ENCODE results near the gene DNAJC5. TPM values are rescaled to one million over a fixed set of nuclear protein-coding genes. Genes with fewer than 3 reads are reported as not detected.

DNAJC5 gene
- polyA plus RNA-seq, 1 donor, result 26.4 TPM

DNA sequence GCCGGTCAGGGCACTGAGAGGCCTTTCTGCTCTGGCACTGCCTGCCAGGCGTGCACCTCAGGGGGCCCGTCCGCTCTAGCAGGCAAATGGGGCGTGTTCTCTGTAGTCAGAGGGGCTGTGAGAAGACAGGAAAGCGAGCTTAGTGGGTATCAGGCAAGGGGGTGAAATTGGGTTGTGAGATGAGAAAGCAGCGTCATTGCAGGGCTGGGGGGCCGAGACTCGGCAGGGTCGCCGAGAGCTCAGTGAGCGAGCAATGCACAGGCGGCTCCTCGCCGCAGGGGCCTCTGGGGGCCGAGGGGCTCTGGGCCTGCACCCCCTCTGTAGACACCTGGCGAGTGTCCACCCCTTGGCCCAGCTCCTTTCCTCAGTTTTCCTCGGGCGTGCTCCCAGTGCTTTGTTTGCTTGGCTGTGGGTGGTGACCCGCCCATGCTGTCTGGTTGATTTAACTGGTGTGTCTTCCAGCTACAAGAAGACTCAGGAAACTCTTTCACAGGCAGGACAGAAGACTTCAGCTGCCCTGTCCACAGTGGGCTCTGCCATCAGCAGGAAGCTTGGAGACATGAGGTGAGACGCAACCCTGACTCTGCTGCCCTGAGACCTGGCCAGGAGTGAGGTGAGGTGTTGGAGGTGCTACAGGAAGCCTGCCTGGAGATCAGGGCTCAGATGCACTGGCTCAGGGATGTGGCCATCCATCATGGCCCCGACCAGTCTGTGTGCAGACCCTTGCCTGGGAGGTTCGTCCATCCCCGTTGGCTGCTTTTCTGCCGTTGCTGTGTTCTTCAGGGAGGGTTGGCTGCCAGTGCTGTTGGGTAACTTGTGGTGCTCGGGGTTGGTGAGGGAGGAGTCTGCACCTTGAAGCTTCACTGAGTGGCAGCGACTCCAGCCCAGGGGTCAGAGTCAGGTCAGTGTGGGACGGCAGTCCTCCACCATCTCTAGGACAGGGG lies 12.4 kb upstream of the DNAJC5 start:
- no peak for DNase-seq

DNA sequence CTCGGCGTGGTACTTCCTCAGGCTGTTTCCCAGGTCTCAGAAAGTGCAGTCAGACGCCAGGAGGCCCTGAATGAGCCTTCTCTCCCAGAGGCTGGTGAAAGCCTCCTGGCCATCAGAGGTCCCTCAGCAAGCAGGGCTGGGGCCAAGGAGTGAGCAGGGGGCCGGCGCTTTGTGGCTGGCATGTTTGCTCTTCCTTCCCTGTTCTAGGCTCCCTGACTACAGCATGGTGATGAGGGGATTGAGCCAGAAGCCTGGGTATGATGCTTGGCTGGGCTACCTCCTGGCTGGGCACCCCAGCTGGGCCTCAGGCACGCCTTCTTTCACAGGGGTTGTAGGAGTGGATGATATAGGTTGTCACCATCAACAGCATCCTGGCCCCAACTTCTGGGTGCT lies 11.7 kb upstream of the DNAJC5 start:
- no peak for DNase-seq

DNA sequence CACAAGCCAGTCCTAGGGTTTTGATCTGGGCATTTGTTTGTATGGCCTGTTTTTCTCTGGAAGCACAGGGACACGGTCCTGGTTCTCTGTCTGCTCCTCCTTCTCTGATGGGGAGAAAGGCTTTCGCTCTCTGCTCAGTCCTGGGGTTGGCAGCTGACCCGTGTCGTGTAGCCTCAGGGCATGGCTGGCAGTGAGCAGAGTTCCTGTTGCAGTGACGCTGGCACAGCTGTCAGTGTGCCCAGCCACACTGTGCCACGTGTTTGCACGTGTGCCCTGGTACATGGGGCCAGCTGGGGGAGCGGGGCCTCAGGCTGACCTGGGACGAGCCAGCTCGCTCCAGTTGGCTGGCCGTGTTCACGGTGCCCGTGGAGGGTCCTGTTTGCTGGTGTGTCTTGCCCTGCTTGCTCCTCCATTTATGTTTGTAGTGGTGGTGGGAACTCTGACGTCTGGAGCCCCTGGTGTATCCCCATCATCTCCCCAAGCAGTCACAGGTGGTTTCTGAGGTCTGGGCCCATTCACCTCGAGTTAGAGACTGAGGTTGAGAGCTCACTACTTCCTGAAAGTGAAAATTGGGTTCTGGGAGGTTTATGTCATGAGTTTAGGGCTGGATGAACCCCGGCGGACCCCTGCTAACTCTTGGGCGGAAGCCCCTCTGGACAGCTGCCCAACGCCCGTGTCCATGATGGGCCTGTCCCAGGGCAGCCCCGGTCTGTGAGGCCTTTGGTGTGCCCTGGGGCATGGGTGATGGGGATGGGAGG lies 10.2 kb upstream of the DNAJC5 start:
- DNase-seq, result no peak

DNA sequence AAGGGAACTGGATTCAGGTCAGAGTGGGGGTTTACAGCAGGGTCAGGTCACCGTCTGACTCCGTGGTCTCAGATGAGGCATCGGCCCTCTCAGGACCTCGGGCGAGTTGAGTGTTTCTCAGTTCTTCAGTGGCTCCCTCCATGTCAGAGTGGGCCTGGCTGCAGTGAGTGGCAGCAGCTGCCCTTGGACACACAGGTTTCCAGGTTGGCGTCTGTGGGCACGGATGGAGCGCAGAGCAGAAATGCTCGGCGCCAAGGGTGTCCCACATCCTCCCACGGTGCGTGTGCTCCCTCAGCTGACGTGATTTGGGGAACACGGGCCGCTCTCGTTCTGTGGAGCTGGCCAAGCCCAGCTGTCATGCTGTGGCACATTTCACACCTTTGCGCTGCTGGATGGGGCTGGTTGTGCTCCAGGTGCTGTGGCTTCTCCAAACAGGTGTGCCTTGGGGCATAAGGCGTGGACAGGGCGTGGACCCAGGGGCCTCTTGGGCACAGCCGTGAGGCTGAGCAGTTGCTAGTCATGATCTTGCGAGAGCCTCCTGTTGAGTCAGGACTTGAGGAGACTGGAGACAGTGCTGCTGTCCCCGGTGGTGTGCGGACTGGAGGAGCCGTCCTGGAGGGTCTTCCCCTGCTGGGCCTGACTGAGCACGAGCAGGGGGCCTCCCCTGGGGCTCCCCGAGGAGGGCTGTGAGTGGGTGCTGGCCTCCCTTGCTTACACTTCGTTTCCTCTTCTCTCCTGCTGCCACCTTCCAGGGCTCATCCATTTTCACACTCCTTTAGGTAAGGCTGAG lies 9.5 kb upstream of the DNAJC5 start:
- DNase-seq, result no peak

DNA sequence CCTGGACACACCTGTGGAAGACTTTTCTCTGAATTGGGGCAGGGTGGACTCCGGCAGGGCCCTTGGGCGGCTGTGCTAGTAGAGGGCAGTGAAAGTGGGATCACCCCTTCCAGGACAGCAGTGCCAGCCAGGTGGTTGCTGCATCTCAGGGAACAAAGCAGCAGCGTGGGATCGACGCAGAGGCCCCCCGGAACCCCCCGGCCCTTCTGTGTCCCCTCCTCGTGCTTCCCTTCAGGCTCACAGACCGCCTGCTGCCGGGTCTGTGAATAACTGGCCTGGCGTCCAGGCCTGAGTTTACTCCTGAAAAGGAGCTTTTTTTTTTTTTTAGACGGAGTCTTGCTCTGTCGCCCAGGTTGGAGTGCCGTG lies 8.9 kb upstream of the DNAJC5 start:
- DNase-seq, result no peak

DNA sequence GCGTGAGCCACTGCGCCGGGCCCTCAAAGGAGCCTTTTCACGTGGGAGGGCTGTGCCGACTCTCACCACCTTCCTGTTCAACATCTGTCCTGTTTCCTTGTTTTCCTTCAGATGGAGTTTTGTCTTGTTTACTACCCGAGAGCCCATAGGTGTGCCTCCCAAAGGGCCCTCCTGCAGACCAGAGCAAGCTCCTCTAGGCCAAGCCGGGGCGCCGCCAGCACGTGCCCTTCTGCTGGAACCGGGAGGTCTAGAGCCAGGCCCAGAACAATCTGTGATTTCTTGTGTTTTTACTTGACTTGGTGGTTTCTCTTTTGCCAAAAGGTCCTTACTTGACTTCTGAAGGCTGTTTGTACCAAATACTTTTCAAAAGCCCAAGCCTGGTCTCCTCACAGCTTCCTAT lies 8.0 kb upstream of the DNAJC5 start:
- no peak for DNase-seq

DNA sequence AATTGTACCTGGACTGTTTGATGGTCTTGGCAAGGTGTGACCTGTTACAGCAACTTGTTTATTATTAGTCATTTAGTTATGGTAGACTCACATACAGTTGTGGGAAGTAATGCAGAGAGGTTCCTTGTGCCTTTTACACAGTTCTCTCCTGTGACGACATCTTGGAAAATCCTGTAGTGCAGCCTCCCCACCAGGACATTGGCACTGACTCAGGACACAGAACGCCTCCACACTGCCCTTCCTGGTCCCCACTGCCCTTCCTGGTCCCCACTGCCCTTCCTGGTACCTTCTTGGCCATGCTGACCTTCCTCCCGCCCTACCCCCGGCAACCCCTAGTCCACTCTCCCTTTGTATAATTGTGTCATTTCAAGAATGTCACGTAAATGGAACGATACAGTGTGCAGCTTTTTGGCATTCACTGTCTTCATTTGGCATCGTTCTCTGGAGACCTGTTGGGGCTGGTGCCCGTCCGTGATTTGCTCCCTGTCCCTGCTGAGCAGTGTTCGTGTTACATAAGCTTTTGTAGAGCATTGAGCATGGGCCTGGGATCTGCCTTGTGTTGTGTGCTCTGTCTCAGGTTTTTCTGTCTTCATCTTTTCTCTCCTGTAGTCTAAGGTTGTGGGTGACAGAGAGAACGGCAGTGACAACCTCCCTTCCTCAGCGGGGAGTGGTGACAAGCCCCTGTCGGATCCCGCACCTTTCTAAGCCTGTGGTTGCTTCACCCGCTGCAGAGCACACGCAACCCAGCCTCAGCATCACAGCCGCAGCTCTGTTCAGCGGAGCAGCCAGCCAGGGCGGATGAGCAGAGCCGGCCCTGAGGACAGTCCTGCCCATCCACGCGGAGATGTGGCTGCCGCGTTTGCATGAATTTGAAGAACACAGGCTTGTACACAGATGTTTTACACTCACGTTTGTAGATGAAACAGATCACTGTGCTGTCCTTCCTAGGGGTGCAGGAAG lies 5.4 kb upstream of the DNAJC5 start:
- DNase-seq, result no peak

DNA sequence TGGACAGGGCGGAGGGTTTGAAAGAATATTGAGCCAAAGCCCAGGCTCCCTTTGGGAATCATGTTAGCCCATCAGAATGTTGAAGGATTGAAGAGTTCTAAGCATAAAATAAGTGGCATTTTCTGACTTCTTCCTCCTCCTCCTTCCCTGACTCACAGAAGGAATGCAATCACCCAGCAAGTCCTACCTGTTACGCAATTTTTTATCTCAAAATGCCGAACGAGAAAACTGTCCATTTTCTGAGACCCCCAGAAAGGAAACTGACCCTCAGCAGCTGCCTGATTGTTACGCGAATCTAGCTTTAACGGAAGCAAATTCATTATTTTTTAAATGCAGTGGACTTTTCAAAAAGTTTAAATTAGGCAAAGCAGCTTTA lies 4.7 kb upstream of the DNAJC5 start:
- DNase-seq, result no peak

DNA sequence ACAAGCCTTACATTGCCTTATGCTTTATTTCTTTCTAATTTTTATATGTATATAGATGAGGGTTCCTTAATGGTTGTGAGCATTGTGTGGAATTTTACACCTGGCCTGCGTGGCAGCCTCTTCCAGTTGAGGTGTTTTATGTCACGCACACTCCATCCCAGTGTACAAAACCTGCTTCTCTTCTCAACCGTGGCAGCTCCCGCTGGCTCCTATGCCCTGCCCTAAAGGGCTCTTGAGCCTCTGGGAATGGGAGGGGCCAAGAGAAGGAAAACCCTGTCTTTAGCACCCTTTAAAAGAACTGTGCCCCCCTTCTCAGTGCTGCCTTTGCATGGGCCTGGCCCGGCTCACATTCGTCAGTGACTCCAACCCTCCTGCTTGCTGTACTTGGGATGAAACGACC lies 4.3 kb upstream of the DNAJC5 start:
- DNase-seq, result no peak

DNA sequence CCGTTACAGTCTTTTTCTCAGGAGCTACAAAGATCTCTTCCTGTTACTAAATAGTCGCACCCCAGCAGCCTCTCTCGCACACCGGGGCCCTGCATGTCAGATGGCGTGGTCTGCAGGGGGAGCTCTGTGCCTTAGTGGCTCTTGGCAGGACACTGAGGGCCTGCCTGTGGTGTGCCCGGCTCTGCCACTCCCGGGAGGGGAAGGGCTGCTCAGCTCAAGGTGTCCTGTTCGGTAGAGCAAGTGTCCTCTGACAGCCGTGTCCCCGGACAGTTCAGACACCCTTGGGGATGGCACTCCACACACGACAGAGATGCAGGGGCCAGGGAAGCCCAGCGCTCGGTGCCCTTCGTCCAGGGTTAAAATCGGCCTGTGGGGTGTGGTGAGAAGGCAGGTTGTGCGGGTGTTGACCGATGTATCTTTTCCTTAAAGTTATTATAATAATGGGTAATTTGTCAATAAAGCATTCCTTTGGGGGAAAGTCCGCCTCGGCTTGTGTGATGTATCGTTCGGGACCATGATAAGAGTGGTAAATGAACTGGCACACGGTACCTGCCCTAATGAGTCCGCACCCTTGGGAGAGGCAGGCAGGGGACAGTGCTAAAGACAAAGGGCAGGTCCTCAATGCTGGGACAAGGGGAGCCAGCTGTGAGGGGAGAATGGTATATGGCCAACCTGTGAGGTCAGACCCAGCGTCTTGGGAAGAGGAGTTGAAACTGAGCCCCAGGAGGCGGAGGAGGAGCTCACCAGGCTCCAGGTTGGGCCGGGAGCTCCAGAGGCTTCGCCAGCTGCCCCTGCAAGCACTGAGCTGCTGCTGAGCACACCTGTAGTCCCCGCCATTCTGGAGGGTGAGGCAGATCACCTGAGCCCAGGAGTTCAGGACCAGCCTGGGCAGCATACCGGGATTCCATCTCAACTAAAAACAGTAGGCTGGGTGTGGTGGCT lies 3.6 kb upstream of the DNAJC5 start:
- no peak for DNase-seq

DNA sequence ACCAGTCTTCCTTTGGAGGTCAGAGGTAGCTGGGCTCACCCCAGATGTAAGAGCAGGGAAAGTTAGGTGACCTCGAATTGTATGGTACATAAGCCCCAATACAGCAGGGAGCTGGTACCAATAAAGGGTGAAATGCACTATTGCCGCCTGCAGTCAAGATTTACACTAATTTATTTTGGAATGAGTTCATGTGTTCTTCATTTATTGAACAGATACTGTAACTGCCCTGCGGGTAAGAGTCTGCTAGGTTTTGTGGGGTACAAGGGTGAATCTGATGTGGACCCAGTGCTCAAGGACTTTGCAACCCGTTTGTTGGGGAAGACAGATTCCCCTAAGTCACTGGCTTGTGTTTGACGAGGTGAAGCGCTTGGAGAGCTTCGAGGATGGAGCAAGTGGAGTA lies 2.5 kb upstream of the DNAJC5 start:
- no peak for DNase-seq

DNA sequence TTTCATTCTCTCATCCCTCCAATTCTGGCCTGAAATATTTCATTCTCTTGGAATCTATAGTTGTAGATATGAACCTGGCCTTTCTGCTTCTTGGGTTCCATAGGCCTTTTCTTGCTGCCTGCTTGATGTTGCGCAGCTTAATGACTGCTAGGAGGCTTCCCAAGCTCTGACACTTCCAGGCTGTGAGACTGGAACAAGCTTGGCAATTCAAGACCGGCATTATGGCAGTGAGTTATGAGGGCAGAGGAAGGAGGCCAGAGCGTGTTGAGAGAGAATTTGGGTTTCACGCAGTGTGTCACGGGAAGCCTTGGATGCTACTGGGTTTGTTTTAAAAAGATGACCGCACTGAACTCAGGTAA lies 948 bp upstream of the DNAJC5 start:
- DNase-seq, result no peak

DNA sequence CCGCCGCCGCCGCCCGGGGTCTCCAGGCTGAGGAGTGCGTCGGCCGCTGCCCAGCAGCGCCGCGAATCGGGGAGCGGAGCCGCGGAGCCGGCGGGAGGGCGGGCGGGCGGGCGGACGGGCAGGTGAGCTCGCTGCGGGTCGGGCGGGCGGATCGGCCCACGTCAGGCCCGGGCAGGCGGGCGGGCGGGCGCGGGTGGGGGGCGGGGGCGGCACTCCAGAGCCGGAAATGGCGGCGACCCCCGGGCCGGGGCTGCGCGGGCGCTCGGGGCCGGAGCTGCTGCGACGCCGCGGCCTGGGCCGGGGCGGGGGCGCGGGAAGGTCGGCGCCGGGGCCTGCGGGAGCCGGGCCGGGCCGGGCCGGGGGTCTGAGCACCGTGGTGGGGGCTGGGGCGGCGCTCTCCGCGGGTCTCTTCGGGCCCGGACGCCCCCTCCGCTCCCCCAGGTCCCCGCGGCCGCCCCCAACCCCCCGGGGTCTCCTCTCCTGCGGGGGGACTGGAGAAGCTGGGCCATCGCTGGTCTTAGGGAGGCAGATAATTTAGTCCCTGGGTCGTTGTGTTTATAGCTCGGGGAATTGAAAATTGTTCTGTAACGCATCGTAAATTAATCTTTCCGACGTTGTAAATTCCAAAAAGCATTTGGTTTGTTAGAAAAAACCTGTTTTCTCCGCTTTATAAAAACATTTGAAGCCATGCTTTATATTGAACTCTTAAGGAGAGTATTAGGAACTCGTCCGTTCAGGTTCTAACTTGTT lies 451 bp downstream of the DNAJC5 start:
- no peak for DNase-seq

DNA sequence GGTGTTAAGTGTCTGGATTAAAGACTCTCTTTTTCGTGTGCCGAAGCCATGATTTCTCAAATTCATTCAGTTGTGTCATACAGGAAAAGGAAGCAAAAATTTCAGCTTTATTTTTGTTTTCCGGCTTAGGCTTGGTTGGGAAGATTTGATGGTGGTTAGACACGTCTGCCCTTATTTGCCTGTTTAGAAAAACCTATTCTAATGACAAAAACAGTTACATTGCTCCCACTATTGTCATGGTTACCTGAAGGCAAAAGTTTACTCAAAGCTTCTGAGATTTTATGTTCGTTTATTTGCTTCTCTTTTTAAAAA lies 982 bp downstream of the DNAJC5 start:
- no peak for DNase-seq

DNA sequence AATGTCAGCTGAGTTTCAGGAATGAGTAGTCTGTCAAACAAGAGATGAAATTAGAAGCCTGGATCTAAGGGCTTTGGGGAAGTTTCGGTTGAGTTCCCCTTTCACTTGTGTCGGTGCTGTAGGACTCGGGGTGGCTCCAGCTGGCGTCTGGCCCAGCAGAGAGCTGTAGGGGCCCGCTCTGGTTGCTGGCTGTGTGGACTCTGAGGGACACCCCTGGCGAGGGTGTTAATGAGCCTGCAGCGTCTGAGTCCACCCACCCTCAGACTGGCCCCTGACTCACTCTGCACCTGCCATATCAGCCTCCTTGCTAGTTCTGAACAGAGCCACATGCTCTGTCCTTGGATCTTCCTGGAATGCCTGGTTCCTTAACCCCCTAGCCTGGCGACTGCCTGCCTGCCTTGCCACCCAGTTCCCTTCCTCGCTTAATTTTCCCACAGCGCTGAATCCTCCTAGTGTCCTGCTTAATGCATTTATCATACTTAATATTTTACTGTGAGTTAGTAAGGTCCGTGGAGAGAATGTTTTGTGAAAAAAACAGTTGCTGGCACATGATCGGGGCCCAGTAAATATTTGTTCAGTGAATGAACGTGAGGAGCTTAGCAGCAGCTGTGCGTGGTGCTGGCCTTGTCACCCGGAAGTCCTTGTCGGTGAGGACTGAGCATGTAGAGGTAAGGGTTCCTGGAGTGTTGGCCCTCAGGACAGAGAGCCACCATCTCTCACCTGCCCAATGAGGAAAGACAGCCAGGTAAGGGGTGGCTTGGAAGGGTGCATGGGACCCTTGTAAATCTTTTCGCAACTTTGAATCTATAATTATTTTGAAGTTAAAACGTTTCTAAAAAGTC lies 1.6 kb downstream of the DNAJC5 start:
- DNase-seq, result no peak

DNA sequence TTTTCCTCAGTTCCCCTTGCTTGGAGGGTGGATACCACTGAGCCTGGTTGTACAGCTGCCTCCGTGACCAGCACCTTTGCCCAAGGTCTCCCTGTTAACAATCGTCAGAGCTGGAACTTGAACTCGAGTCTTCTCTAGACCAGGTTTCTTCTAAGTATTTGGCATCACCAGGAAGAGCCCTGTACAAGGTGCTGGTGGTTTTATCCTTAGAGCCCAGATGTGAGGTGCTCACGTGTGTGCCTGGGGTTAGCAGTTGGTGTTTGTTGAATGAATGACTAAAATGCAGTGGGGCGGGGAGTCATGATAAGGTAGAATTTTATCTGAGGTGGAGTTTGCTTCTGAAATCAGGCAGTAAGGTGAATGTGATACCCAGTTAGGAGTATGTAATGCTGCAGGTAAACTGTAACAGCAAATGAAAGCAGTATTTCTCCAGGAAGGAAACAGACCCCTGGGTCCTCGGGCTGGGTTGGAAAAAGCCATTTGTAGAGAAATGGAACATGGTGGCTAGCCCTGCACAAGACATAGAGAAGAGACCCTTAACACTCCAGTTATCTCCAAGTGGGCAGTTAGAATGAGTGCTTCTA lies 3.1 kb downstream of the DNAJC5 start:
- DNase-seq, result no peak

DNA sequence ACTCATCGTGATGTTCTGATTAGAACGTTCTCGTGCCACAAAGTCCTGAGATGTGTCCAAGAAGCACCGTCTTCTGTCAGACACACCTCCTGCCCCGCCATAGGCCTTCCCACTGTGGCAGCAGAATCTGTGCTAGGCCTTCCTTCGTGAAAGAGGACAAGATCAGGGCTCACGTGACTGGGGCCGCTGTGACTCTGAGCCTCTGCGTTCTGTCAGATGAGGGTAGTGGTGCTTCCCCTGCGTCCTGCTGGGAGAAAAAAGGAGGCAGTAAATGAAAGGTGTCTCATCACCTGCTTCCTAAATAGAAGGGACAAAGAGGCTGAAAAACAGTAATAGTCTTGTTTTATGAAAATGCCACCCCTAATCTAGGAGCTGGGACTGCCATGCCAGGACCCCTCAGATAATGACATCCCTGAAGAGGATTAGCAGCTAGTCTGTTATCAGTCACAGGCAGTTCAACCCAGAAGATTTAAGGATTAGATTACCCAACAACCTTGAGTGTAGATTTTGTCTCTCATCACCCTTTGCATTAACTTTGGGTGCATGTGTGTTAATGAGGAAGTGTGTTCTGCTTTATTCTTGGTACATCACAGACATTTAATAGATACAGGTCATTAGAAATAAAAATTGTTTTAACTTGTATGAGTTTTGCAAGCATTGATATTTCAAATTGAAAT lies 4.1 kb downstream of the DNAJC5 start:
- DNase-seq, result no peak

DNA sequence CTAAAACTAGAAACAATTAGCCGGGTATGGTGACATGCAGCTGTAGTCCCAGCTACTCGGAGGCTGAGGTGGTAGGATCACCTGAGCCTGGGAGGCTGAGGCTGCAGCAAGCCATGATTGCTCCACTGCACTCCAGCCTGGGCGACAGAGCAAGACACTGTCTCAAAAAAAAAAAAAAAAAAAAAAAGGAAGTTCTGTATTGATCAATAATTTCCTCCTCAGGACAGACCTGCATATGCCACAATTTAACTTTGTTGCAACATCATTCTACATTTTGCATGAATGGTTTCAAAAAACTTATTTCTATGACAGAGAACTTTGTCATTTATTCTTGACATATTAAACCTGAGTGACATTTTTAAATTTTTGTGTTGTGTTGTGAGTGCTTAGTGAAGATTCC lies 5.5 kb downstream of the DNAJC5 start:
- no peak for DNase-seq

All from left kidney (tissue), 2 donors.